ENCODE results near the gene ST6GALNAC4.

Gene ST6GALNAC4, protein sequence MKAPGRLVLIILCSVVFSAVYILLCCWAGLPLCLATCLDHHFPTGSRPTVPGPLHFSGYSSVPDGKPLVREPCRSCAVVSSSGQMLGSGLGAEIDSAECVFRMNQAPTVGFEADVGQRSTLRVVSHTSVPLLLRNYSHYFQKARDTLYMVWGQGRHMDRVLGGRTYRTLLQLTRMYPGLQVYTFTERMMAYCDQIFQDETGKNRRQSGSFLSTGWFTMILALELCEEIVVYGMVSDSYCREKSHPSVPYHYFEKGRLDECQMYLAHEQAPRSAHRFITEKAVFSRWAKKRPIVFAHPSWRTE

DNA sequence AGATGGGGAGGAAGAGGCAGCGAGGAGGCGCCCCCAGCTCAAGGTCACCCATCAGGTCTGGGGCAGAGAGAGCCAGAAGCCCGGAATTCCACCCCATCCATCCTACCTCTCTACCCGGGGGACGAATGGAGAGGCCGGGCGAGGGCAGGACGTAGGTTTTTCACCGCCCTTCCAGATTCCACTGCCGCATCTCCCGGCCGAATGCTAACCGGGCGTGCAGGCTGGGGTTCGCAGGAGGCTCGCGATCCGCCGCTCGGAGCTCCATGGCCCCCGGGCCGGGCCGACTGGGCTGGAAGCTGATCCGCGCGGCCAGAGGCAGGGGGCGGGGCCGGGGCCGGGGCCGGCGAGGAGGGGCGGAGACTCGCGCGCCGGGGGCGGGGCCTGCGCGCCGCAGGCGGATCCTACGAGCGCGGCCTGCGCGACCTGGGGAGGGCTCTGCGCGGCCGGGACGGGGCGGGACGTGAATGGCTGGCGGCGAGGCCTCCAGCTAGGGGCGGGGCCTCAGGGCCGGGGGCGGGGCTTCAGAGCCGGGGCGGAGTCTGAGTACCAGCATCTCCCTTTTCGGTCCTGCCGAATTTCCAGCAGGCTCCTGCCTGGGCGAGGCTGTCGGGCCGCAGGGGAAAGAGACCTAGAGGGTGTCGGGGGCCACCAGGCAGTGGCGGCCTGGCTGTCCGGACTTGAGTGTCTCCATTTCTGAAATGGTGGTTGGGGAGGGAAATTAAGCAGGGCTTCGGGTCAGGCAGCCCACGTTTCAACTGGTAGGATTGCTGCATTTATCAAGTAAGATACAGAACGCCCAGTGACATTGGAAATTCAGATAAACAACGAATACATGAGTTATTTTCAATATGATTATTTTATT, at the start of gene ST6GALNAC4:
Gene ST6GALNAC4, minus strand, starts transcription at position 322 of the 862 bp plus-strand sequence. CDS start 622 bp downstream, outside the sequence.
- peak; percentile 97 for DNase-seq

DNA sequence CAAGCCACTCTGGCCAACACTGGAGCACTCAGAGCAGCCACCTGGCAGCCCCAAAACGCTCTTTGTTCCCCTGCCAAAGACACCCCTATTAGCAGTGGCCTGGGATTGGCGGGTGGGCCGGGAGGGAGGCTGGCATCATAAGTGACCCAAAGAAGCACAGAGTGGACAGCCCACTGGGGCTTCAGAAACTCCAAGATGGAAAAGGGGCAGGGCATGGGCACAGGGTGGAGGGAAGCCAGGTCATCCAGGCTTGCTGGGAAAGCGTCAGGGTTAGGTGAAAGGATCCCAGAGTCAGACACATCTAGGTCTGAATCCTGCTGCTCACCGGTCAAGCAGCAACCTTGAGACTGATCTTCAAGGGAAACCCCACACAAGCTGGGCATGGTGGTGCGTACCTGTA, 49.1 kb upstream of the ST6GALNAC4 start:
- DNase-seq: no peak

DNA sequence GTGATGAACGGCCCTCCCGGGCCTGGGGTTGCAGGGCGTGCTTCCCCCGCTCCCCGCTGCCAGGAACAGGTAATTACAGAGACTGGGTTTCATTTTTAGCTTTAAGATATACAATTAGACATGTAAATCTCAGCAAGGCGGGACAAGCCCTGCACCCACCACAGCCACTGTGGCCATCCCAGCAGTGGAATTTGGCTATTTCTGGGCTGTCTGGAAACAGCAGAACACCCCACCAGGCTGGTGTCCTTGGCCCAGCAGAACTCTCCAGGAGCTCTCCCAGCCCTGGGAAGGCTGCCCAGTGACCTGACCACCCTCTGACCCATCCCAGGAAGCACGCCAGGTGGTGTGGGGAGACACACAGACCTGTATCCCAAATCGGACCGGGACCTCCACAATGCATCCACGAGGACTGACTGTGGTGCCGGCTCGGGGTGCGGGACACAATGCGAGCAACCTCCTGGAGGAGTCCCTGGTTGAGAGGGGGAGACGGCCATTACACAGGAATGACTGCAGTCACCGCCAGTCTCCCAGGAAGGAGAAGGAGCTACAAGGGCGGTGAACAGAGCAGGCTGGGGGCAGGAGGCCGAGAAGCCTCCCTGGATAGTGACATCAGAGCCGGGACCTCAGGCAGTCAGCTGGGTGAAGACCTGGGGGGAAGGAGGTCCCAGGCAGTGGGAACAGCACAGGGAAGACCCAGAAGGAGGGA, 46.7 kb upstream of the ST6GALNAC4 start:
- DNase-seq: no peak

DNA sequence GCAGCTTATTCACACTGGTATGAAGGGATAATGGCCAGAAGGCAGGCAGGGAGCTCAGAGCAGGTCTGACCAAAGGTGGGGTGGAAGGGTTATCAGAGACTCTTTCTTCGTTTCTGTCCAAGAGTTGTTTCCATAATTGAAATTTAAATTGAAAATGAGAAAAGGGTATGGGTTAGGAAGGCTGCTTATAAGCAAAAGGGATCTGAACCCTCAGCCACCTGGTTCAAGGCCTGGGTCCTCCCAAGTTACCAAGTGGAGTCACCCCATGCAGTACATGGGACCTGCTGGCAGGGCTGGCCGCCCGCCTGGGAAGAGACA, 46.2 kb upstream of the ST6GALNAC4 start:
- no peak for DNase-seq

DNA sequence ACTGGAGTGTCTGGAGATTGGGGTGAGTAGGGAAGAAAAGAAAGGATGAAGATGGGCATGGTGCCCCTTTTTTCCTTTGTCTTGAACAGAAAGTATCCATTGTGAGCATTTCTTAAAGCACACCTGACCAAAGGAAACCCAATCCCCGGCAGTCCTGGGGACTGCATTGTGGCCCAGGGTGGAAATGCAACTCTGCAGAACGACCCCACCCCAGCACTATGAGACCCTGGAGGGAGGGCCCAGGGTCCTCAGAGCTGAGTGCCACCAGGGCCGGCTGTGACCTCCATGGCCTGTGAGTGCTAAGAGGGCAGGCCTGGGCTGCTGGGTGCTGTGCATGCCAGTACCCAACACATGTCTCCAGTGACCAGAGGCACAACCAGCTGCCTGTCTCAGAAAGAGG, 45.4 kb upstream of the ST6GALNAC4 start:
- no peak for DNase-seq

DNA sequence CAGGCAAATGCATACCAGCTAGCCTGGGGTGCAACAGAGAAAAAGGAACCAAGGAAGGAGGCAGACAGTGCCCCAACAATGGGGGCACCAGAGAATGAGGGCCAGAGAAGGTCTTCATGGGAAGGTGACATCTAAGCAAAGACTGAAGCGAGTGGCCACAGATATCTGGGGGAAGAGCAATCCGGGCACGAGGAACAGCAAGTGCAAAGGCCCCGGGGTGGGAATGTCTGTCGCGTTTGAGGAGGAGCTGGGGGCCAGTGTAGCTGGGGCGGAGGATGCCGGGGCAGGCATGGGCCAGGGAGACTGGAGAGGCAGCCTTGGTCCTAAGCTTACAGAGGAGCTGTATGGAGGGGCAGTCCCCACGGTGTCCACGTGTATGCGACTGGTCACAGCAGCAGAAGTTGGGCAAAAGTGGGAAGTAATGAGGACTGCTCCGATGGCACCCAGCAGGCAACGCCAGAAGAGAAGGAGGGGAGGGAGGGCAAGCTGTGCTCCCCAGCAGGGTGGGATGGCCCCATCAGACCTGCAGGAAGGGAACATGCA, 44.8 kb upstream of the ST6GALNAC4 start:
- DNase-seq: no peak

DNA sequence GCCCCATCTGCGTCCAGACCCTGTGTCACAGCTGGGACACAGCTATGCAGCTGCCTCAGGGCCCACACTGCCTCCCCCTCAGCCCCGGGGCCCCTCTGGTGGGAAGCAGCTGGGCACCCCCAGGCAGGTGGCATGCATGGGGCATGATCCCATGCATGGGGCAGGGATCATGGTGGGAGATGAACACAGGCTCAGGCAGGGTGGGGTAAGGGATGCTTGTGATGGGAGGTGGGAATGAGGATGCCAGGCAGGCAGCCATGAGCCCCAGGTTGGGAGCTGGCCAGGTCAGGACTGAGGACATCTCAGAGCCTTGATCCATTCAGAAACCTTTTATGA, 44.3 kb upstream of the ST6GALNAC4 start:
- DNase-seq: no peak

DNA sequence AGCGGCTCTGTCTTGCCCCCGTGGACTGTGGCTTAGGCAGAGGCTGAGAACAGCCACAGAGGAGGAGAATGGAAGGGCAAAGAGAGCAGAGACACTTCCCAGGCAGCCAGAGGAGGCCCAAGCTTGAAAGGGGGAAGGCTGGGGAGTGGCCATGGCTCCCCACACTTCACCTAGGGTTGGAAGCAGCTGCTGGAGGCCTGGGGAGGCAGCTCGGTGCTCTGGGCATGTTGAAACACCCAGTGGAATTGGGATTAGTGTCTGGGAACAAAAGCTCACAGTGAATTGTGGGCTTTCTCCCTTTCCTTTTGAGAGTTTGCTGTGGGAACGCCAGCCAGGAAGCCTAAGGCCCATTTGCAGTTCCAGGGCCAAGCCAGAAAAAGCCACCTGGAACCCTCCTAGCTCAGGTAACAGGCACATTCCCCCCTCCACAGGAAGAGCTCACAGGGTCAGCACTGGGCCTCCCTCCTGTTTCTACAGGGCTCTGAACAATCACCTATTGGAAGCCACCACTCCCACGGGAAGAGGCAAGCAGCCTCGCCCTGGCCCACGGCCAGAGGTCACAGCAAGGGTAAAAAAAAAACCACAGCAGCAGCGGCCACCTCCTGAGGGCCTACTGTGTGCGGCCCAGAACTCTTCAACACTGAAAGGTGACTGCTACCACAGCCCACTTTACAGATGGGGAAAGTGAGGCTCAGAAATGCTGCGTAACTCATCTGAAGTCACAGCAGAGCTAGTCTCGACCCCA, 43.7 kb upstream of the ST6GALNAC4 start:
- no peak for DNase-seq

DNA sequence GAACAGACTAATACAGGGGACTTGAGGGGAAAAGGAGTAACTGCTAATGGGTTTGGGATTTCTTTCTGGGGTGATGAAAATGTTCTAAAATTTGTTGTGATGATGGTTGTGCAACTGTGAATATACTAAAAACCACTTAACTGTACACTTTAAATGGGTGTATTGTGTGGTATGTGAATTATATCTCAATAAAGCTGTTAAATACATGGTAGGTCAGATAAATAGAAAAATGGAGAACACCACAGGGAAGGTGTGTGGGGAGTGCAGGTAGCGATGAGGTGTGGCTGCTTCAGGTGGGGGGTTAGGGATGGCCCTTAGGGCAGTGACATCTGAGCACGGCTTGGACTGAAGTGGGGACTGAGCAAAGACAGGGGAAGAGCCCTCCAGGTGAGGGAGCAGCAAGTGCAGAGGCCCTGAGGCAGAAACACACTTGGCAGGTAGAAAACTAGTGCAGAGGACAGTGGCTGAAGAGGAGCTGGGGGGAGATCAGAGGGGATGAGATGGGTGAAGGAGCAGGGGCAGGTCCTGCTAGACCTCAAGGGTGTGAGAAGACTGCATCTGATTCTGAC, 43.1 kb upstream of the ST6GALNAC4 start:
- no peak for DNase-seq

DNA sequence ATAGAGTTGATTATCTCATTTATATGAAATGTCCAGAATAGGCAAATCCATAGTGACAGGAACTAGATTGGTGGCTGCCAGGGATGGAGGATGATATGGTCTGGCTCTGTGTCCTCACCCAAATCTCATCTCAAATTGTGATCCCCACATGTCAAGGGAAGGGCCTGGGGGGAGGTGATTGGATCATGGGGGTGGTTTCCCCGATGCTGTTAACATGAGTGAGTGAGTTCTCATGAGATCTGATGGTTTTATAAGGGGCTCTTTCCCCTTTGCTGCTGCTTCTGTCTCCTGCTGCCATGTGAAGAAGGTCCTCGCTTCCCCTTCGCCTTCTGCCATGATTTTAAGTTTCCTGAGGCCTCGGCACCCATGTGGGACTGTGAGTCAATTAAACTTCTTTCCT, 42.6 kb upstream of the ST6GALNAC4 start:
- no peak for DNase-seq

DNA sequence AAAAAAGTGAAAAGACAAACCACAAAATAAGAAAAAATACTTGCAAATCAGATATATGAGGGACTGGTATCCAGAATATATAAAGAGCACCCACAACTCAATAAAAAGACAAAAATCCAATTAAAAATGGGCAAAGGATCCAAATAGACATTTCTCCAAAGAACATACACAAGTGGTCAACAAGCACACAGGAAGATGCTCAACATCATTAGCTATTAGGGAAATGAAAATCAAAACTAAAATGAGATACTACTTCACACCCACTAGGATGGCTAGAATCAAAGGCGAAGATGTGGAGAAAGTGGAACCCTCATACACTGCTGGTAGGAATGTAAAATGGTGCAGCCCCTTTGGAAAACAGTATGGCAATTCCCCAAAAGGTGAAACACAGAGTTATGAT, 41.9 kb upstream of the ST6GALNAC4 start:
- DNase-seq: no peak

DNA sequence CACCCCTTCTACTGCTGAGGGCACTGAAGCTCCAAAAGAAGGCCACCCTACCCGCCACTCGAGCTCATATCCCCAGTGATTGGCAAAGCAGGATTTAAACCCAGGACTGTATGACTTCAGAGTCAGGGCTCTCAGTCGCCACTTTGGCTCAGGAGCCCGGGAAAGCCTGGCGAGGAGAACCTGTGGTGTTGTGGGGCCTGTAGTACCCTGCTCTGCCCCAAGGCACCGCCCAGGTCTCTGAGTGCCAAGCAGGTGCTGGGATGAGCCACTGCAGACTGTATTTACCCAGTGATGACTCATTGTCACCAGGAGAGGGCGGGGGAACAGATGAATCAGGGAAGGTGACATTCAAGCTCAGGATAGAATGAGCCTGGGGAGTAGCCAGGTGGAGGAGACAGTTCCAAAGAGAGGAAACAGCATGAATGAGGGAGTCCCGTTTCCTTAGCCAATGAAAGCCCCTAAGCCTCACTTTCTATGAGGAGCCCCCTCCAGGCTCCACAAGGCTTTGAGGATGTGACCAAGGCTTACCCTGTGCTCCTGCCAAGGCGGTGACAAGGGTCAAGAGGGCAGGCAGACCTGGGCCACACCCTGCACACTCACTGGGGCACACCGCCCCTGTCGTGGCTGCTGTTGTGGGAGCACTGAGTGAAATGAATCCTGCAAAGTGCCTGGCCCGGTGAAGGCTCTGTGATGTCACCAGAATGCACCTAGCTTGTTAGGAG, 38.6 kb upstream of the ST6GALNAC4 start:
- peak; percentile 87 for DNase-seq

DNA sequence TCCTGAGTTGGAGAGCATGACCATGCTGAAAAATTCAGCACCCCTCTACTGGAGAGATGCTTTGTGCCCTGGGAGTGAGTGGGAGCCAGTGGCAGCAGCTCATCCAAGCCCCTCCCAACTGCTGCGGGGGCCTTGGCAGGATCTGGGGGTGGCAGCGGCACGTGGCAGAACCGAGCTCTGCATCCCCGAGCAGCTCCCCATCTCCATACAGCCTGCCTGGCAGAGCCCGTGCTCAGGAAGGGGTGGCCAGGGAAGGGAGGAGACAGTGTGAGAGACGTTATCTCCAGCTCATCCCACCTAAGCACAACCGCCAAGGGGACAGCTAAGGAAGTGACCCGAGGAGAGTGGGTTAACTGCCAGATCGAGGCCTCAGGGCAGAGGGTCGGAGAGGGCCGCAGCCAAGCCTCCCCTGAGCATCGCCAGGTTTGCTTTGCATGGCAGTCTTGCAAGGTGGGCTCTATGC, 38.0 kb upstream of the ST6GALNAC4 start:
- no peak for DNase-seq

DNA sequence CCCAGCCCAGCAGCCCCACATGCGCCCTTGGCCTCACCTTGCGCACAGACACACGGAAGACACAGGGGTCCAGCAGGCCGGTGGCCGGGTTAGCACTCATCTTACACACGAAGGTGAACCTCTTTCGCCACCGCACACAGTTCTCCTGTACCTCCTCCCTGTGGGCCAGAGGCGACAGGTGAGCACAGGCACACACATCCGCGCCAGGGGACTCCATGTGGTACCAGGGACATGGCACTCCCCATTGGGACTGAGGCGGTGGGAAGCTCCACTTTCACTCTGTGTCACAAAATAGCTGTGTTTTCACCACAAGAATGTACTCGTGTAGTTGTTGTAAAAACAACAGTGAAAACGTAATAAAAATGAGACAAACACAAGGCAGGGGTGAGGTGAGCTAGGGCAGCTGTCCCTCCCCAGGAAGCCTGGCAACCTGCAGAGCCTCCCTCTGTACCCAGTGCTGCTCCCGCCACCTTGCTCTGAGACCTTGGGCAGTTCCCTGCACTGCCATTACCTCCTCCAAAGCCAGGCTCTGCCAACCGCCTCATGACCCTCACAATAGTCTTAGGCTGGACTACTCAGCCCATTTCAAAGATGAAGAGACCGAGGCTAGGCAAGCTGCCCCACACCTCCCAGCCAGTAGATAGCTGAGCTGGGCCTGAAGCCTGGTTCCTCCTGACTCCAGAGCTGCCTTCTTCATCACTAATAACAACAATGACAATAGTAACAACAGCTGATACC, 37.1 kb upstream of the ST6GALNAC4 start:
- no peak for DNase-seq

DNA sequence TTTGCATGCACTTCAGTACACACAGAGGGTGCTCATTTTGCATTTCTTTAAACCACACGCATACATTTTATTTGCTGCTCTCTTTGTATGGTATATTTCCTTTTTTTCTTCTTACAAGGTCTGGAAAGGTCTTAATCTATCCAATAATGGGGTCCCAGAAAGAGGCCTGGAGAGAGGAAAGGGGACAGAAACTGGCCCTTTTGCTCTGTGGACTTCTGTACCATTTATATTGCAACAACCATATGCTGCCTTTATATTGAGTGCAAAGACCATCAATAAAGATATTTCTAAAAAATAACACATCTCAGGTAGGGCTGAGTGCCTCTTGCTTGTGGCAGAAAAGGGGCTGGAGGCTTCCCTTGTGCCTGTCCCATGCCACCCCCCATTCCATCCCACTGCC, 36.3 kb upstream of the ST6GALNAC4 start:
- no peak for DNase-seq

DNA sequence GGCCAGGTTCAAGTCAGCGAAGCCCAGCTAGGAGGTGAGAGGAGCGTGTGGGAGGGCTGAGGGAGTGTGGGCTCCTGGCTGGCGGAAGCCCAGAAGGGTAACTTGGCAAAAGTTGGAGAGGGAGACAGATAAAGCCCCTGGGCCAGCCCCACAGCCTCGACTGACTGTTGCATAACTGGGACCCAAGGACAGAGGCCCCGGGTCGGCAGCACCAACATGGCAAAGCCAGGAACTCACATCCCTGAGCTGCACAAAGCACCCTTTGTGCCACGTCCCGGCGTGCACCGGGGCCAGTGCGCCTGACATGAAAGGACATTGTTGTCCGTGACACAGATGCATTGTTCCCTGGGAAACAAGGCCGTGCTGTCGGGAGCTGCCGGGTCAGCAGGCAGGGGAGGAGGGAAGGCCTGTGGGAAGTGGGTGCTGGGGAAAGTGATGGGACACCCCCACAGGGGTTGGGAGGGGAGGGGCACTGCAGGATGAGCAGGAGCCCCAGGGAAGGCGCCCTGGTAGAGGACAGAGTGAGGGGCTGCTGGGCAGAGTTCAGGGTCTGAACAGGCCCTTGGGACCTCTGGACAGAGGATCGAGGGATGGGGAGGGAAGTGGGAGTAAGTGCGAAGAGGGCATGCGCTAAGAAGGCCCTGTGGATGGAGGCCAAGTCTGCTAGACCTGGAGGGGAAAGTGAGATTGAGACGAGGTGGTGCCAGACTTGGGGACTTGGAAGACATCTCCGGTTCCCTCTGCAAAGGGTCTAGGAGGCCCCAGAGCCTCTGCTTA, 33.9 kb upstream of the ST6GALNAC4 start:
- no peak for DNase-seq

DNA sequence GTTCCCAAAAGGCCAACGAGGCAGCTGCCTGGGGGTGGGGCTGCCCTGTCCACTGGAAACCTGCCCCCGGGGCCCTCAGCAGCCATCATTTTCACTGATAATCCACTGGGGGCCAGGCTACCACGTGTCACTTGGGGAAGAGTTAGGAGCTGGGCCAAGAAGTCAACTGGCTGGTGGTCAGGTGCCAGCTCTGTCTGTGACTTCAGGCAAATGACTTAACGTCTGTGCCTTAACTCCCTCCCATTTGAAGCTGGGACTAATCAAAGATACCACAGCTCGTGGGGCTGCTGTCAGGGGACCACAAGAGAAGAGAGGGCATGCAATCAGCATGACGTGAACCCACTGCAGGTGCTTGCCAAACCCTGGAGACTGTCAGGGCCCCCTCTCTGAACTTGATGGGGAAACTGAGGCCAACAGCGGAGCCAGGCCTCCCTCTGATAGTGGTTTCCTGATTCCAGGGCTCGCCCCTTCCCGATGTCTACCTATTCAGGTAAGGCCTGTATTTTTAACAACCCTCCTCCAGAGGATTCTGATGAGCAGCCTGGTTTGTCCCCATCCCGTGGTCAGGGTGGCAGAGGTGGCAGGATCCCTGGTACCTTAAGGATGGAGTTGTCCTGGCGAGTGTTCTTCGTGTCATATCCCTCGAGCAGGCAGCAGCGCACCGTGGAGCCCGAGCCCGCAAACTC, 33.1 kb upstream of the ST6GALNAC4 start:
- DNase-seq: no peak

DNA sequence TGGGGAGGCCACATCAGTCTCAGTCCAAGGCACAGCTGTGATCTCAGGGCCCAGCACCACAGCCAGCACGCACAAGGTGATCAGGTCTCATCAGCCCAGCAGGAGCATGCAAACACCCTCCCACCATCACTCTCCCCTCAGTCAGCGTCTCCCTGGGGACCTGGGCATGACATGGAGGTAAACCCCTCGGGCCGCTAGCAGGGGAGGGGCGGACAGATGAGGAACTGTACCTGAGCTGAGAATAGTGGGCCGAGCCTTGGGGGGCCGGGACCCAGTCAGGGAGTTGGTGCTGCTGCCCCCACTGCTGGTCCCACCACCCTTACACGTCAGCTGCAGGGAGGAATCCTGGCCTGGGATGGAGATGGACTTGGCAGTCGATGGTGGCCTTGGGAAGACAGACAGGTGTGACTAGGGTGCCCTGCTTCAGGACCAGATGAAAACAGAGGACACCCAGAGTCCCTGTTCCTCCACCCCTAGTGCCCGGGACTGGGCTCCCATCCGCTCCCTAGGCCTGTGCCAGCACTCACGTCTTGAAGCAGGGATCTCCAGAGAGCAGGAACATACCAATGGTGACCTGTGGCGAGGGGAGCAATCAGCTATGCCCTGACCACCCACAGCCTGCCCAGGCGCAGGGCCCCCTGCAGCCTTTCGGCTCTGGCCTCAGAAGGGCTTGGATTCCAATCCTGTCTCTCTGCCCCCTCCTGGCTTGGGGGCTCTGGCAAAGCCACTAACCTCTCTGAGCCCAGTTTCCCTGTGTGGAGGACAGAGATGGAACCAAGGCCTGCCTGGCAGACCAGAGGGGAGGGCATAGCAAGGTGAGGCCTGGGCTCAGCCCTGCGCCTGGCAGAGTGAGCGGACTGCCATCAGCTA, 31.2 kb upstream of the ST6GALNAC4 start:
- no peak for DNase-seq

DNA sequence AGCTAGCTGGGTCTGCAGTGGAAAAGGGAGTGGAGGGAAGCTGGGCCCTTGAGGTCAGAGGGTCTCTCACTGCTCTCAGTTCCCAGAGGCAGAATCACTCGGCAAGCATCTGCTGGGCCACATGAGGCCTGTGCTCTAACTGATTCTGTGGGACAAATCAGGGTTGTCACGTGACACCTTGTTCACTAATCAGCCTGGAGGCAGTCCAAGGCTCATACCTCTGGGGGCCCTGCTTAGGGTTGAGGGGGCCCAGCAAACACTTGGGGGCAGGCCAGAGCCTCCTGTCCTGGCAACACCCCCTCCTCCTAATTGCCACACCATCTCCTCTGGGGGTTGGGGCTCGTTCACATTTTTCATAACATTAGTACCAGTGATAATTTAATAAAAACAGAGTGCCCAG, 29.9 kb upstream of the ST6GALNAC4 start:
- no peak for DNase-seq
